GM19463 (cell line): ENCODE results near the gene RUFY4.

Source experiments
- ATAC-seq: cut with Tn5 transposase; IDR thresholded peaks from one replicate; pipeline ENCODE4 v1.9.1; 2021; ENCODE audit warnings: mild to moderate bottlenecking, moderate library complexity; ENCODE audit not compliant: unreplicated experiment

Gene RUFY4, protein sequence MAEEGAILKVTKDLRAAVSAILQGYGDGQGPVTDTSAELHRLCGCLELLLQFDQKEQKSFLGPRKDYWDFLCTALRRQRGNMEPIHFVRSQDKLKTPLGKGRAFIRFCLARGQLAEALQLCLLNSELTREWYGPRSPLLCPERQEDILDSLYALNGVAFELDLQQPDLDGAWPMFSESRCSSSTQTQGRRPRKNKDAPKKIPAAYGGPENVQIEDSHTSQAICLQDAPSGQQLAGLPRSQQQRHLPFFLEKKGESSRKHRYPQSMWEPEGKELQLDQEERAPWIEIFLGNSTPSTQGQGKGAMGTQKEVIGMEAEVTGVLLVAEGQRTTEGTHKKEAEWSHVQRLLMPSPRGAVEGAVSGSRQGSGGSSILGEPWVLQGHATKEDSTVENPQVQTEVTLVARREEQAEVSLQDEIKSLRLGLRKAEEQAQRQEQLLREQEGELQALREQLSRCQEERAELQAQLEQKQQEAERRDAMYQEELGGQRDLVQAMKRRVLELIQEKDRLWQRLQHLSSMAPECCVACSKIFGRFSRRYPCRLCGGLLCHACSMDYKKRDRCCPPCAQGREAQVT

DNA sequence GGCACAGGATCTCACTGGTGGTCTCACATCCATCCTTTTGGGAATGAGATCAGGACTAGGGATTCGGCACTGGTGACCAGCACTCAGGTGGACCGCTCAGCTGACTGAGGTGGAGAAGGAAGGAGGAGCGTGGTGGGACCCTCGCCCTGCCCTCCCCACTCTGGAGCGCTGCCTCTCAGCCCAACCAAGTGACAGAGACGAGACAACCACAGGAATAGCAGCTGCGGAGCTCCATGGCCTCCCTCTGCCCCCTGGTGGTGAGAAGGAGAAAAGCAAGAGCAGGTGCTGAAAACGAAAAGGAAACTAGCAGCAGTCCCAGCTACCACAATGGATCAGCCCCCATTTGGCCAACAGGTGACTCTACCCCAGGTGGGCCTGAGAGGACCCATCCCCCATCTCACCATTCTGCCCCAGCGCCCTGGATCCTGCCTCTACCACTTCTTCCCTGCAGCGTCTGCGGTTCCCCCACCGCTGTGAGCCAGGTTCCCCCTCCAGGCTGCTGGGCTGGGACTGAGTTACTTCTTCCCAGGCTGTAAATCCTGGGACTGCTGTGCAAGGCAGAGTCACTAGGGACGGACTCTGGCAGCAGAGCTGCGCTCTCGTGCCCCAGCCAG lies at the start of gene RUFY4:
TSS of gene RUFY4 (plus strand) at position 533 of the 614 bp plus-strand sequence. CDS start 1,353 bp downstream, outside the sequence.
- ATAC-seq, result peak; percentile 94

DNA sequence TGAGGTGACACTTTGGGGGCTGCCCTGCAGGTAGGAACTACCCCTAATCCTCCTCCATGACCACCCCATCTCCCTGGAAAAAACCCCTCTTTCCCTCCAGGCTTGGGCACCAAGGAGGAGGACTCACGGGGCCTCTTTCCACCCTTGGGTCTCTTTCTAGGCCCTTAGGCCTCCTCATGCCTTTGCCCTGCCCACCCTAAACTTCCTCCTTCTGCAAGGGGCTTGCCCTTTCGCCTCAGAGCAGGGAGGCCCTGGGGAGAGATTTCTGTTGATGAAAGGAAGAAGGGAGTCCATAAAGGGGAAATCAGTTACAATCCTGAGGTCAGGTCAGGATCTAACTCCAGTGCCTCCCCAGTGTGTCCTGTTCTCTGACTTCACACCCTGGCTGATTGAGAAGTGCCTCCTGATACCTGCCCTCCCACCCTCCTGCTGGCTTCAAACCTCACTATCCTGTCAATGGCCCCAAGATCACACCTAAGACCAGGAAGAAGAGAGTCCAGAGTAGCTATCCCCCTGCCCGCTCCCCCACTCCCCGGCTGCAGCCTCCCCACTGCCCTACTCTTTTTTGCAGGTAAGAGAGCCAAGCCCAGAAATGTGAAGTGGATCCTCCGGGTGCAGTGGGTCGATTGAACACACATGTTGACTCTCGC lies 49.5 kb upstream of the RUFY4 start:
- ATAC-seq, result no peak

DNA sequence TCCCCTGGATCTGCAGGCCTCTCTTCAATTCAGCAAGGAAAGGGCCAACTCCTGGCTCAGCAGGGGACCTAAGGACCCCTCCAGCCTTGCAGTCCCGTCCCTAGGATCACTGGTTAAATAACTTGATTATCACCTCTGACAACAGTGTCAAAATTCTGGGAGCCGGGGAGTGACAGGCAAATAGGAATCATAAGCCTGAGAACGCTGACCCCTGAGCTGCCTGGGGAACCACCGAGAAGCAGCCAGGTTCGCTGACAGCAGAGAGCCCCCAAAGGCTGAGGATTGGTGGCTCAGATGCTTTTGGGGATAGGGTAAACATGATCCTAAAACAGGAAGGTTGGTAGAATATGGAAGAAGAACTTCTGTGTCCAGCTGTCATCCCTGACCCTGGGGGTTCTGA lies 48.8 kb upstream of the RUFY4 start:
- ATAC-seq, result no peak

DNA sequence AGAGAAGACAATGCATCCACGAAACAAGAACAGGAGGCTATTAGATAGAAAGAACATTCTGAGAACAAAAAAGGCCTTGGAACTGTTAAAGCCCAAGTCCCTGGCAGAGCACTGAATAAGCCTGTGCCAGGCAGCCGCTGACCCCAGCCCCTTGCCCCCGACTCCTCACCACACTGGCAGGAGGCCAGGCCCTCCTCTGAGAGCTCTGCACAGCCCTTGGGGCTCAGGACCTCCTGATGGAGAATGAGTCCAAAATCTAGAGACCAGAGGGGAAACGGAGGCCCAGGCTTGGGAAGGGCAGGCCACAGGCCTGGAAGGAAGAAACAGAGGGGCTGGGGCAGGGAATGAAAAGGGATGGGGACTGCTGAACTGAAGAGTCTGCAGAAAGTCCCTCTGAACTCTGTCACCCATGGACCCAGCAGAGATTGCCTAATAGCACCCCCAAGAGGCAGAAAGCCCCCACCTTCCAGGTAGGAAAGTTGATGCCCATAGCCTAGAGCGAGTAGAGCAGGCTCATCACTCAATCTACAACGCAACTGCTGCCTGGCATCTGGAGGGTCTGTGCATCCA lies 48.0 kb upstream of the RUFY4 start:
- ATAC-seq, result no peak

DNA sequence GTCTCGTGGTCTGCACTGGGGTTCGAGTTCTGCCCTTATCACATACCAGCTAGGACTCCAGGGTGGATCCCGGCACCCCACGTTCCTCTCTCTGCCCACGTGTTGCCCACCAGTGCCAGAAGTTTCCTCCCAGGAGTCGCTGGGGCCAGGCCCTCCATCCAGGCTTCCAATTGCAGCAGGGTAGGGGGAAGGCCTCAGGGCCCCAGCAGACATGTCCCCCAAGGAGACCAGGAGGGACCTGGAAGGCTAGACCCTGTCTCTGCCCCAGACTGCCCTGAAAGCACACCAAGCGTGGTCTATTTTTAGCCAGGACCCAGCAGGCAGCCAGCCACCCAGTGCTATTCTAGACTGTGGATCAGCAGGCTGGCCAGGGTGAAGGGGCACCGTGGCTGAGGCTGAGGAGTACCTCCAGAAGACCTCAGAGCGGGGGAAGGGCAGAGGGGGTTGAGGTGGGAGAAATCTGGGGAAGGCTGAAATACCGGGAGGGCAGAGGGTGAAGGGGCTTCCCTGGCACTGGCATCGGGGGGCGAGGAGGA lies 47.4 kb upstream of the RUFY4 start:
- no peak for ATAC-seq

DNA sequence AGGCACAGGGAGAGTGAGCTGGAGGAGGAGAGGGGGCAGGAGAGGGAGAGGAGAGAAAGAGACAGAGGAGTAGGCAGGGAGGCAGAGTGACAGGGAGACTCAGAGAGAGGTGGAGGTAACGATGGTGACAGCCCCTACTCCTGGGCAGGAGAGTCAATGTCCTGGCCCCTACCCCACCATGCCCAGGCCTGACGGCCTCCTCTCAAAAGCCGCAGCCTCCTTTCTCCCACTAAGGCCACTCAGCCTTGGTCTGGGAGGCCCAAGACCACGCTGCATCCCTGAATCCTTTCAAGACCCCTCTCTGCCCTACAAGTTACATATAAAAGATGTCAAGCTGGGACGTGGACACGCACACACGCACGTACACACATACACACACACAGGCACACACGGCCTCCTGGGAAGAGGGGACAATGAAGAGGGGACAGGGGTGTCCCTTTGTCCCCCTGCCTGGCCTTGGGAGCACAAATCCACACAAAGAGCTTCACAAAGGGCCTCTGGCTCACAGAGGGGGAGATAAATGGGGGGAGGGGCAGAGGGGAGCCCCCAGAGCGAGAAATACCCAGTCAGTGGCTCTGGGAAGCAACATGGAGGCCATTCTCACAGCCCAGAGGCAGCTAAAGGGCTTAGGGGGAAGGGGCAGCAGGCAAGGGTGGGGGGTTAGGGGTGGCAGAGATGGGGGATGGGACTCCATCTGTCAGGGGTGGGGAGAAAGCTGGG lies 46.8 kb upstream of the RUFY4 start:
- no peak for ATAC-seq

DNA sequence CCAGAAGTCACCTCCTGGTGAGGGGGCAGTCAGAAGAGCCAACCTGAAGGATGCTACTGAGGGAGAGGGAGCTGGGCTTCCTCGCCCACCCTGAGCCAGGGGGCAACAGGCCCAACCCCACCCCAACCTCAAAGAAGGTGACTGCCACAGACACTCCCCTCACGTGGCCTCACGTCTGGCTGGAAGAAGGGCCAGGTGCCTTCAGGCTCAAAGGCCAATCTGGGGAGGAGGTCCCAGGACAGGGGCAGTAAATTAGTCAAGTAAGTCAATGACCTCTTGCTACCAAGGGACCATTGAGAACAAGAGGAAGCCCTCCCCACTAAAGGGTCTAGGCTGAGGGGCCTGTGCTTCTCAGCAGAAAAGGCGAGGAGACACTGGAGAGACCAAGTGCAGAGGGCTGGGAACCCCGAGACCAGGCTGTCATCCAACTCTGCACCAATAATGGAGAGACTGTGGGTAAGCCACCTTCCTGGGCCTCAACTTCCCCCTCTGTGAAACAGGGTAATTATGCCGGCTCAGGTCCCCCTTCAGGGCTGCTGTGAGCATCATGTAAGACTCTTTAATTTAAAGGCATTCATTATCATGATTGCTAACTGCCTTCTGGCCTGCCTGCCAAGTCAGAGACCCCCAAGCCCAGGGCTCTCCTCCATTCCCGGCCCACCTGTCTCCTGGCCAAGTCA lies 46.1 kb upstream of the RUFY4 start:
- no peak for ATAC-seq

DNA sequence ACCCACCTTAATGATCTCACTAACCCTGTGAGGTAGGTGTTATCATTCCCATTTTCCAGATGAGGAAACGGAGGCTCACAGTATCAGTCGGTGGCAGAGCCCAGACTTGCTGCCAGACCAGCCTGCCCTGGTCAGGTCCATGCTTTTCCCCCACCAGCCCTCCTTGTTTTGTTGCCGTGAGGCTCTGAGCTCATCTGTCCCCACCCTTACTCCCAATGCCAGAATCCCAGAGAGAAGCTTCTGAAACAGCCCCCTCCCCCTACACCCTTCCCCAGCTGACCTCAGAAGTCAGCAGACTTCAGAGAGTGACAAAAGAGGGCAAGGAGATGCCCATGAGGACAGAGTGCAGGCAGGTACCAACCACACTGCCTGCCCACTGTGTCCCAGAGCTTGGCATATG lies 45.4 kb upstream of the RUFY4 start:
- ATAC-seq, result no peak

DNA sequence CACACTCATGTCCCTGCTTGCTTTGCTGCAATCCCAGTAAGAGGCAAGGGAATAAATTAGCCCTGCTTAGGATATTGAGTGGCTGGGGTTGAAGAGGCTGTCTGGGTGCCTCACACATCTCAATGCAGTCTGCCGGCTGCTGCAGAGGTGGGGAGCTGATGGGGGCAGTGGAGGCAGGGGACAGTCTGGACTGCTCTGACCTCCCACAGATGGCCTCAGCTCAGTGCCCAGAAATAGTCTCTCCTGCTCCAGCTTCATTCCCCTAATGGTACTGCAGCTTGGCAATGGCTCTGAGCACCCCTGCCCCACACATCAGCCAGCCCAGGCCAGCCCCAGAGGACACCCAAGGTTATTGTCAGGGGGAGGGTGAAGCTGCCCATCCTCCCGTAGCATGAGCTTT lies 44.7 kb upstream of the RUFY4 start:
- no peak for ATAC-seq

DNA sequence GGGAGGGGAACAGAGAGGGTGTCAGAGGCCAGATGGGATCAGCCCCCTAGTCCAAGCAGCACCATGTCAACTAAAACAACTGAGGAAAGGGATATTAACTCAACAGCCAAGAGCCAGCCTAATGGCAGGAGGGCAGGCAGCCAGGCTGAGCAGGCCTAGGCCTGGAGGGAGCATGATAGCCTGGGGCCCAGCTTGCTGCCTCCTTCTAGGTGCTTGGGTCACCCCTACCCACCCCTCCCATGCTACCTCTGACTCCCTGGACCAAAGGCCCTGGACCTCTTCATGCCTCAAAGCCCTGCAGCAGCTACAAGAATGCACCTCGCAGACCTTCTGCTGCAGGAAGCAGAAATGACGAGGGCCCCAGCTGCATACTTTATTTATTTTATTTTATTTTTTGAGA lies 44.2 kb upstream of the RUFY4 start:
- ATAC-seq, result no peak

DNA sequence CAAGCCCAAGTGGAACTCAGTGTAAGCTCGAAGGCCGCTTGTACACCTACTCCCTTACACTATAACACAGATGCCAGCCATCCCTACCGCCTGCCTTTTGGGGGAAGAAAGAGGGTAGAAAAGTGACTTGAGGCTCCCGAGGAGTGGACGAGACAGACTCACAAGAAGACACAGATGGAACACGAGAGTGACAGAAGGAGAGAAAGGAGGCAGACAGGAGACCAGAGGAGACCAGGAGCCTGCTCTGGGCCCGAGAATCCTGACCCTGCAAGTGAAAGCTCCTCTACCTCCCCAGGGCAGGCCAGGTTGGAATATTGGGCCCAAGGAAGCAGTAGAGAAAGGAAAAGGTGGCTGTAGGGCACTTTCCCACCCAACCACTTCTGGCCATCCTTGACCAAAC lies 42.8 kb upstream of the RUFY4 start:
- no peak for ATAC-seq

DNA sequence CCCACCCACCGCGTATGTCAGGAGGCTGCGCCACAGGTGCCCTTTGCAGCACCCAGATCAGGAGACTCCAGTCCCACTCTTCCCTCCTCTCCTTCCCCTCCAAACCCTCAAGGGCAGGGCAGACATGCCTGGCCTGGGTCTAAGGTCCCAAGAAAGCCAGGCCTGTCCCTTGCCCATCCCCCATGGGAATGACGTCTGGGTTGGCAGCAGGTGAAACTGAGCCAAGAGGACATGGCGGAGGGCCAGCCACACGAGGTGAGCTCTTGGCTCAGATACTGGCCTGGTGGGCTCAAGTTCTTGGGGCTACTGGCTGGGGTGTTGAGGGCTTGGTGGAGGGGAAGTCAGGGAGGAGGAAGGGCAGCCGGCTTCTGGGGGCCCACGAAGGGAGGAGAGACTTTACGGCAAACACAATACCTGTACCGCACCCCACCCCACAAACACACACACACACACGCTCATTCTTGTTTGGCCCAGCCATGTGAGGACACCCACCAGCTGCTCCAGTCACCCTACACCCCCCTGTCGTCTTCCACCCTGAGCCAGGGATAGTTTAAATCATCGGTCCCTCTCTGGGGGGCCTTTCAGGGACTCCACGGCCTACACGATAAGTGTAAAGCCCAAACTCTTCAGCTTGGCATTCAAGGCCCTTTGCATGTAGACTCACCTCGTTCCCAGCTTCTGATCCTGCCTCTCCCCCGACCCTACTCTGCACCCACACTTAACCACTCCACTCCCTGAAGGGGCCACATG lies 42.2 kb upstream of the RUFY4 start:
- no peak for ATAC-seq

DNA sequence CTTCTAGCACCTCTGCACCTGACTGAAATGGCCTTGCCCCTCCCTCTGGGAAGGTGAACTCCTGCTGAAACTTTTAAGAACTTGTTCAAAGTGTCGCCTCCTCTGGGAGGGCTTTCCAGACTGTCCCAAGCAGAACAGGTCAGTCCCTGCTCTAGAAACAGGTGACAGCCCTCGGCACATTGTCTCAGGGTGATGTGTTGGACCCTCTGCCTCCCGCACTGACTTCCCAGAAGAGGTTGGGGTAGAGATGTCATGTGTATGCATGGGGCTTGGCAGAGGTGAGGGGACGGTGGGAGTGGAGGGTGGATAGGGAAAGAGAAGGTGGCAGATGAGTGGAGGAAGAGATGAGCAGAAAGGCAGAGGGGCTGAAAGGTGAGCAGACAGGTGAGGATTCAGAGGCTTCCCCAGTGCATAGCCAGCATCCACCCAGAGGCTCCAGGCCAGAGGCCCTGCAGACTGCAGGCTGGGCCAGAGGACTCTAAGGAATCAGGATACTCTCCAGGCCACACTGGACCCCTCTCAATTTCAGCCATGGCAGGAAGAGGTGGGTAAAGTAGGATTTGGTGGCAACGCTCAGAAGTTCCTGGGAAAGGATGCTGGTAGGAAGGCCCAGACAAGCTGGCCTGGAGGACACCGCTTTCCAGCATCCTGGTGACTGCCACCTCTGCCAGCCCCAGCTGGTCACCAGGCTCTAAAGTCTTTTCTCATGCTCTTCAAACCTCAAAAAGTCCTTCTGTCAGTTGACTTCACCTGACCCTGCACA lies 41.4 kb upstream of the RUFY4 start:
- no peak for ATAC-seq

DNA sequence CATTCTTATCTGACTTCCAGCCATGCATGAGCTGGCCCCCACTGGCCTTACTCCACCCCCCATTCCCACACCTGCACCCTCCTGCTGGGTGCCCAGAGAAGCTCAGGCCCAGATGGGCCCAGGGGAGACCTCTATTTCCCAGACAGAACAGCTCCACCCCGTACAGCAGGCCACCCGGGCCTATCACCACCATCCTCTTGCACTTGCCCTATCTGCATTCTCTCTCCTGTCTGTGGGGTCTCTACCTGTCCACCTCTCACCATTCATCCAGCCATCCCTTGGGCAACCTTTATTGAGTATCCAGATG lies 40.9 kb upstream of the RUFY4 start:
- ATAC-seq, result no peak

DNA sequence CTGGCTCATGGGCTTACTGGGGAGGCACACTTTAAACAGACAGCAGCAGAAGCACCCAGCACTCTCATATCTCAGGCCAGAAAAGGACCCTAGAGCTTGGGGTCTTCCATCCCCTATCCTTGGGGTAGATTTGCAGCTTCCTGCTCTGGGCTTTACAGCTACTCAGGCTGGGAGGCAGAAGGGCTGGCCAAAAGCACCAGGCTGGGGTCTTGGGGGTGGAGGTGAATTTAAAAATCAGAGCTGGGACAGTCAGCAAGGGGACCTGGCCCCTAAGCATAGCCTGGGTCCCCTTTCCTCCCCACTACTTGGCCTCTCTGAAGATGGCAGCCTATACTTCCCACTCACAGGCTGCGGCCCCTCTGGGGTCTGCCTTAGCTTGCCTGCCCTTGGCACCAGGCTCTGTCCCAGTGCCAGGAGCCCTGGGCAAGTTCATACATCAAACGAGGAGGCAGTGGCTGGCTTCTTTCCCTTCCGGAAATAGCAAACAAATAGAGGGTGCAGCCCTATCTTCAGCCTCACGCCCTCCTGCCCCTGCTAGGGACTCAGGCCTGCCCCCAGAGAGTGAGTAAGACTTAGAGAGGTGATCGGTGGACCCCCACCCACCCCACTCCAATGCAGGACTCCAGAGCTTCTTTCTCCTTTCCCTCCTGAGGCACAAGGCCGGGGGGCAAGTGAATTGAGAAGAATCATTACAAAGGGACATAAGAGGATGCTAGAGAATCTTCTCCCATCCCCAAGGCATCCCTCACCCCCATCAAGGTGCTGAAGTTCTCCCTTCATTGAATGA lies 40.3 kb upstream of the RUFY4 start:
- ATAC-seq, result no peak

DNA sequence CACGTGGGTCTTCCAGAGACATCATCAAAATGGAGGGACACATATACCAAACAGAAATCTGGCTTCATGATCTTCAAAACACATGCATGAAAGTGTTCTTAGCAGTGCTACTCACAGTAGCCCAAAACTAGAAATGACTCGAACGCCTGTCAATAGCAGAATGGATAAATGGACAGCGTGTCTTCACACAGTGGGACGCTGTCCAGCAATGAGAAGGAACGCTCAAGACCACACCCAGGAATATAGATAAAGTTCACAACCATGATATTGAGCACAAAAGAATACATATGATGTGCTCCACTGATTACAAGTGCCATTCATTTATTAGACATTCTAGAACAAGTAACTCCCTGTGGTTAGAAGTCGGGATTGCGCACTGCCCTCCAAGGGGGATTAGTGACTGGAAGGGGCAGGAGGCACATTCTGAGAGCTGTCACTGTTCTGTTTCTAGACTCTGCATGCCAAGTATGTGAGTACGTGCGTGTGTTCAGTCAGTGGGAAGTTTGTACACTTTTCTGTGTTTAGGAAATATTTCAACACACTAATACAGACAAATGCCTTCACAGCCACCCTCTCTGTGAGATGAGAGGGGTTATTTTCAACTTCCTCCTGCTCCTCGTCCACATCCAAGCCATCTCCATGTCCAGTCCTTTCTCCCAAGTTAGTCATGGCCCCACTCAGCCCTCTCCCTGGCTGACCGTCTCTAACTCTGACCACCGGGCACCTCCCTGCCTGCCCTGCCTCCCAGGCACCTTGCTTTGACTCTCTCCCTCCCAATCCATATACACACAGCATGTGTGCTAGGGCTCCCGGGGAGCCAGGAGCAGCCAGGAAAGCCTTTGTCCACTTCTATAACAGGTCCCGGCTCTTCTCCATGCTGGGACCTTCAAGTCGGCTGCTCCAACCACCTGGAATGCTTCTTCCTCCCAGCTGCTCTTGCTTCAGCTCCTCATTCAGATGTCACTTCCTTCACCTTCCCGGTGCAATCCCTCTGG lies 39.4 kb upstream of the RUFY4 start:
- no peak for ATAC-seq
